ENCODE data around the gene PKD1. TPM values are rescaled to one million over a fixed set of nuclear protein-coding genes. Genes with fewer than 3 reads are reported as not detected.
"Not testable (repeated sequence)": the region's sequence is repeated elsewhere in the genome, so short reads cannot be mapped to it uniquely, and the experiment has no call there.

Gene PKD1
- total RNA-seq, 1 donor from 2014 or later: 147 TPM

DNA sequence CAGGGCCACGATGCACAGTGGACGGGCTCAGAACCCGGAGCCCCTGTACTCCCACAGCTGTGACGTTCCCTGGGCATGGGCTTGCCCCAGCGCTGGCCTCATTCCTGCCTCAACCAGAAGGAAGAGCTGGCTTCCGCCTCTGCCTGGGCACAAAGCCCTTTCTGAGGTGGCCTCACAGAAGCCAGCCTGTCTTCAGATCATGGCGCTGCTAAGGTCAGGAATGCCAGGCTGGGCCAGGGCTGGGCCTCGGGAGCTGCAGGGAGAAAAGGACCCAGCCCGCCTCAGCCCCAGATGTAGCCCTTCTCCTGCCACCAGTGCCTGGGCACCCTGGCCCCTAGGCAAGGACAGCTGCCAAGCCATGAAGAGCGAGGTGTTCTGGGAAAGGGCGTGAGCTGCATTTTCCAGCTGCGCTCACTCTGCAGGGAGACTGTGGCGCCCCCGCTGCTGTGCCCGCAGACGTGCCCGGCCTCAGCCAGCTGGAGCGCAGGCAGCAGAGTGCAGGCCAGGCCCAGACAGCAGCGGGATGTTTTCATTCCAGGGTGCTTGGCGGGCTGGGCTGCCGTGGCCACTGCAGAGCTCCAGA, 9.4 kb downstream of the PKD1 start:
- not testable (repeated sequence) for DNase-seq (ENCODE audit: extremely low read depth, low read depth, low spot score)

DNA sequence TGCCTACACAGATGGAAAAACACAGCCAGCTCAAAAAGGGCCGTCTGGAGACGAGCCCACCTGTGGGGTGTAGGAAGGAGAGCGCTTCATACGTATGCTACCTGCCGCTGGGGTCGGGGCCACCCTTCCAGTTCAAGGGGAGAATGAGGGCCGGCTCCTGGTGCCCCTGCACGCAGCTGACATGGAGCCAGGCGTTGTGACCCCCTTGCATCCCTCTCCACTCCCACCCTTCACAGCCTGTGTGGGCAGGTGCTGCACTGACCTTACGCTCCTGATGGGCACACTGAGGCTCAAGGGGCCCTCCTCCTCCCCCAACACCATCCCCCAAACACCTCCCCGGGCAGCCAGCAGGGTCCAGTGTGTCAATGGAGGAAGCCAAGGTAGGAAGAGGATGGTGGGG, 10.1 kb downstream of the PKD1 start:
- not testable (repeated sequence) for DNase-seq (ENCODE audit: extremely low read depth, low read depth, low spot score)

DNA sequence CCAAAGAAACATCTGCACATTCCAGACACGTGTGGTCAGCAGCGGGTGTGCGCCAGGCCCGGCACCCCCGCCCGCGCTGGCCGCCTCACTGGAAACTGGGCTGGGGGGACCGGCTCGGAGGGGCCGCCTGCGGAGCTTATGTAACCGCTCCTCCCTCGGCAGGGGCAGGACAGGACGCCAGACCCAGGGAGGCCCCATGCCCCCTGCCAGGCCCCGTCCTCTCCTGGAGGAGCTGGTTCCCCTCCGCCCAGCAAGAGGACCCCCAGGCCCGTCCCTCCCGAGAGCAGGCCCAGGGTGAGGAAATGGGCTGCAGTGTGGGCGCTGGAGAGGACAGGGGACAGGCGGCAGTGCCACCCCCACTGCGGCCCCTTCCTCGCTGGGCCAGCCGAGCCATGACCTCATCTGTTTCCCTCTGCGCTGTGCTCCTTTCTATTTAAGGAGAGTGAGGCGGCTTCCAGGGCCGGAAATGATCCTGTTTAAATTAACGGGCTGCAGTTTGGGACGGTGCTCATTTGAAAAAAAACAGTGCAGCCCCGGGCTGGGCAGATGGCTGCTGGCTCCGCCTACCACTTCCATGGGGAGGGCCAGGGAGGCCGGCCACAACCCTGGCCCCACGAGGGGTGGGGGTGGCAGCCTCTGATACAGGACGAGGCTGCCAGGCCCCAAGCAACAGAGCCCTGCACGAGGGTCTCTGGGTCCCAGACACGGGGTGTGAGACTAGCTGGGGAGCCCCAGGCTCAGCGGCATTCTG, 10.8 kb downstream of the PKD1 start:
- not testable (repeated sequence) for DNase-seq (ENCODE audit: extremely low read depth, low read depth, low spot score)

DNA sequence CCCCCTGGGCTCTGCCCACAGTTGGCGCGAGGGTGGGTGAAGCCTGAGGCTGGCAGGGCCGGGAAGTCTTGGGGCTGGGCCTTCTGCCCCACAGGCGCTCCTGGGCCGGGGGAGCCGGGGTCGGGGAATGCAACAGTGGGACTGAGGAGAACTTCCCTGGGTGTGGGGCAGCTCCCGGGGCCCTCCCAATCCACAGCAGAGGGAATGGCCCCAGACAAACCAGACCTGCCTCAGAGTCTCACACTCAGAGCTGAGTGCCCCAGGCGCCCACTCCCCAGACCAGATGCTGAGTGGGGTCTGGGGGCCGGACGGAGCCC, 11.4 kb downstream of the PKD1 start:
- not testable (repeated sequence) for DNase-seq (ENCODE audit: extremely low read depth, low read depth, low spot score)

DNA sequence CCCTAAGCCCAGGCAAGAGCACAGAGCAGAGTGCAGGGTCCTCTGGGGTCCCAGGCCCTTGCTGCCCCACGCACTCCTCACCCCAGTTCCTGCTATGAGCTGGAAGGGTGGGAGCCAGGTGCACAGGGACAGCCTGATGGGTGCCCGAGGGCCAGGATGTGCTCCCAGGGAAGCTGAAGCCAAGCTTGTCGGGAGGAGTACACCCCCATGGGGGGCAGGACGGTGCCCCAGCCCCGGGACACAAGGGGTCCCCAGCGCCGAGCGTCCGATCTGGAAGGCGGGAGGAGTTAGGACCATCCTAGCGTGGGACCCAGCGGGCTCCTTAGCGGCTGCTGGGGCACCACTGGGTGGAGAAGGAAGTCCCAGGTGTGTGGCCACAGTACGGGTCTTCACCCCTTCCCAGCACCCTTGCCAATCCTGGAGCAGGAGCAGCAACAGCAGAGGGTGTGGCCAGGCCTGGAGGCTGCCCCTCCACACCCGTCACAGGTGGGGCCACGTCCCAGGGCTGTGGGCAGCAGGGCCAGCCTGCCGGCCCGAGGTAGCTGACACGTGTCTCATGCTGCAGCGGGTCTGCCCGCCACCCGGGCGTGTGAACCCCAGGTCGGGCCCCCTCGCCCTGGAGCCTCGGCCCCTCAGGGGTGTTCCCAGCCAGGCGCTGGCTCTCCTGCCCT, 11.9 kb downstream of the PKD1 start:
- DNase-seq (ENCODE audit: extremely low read depth, low read depth, low spot score): not testable (repeated sequence)

DNA sequence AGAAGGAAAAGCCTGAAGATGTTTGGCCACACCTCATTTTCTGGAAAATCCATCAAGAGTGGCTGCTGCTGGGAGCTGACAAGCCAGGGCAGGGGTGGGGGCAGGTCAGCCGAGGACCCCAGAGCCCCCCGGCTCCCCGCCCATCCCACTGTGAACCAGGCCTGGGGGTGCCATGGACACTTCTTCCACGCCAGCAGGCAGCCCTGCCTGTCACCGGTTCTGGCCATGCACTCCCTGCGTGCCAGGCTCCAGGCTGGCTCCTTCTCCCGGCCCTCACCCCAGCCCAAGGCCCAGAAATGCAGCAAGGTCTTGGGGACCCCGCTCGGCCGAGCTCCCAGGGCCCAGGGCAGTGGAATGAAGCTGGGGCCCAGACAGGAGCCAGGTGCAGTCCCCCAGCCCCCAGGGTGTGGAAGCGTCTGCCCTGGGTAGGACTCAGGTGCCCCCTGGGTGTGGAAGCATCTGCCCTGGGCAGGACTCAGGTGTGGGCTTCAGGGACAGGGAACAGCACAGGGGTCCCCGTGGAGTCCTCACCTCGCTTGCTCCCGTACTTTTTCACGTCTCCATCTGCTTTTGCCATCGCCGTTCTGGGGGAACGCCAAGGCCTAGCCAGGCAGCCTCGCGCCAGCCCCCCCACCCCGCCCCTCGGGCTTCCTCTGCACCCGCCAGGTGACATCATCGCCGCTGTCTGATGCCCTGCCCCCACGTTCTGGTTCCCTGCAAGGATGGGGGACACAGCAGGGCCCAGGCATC, 12.6 kb downstream of the PKD1 start:
- DNase-seq (ENCODE audit: extremely low read depth, low read depth, low spot score): not testable (repeated sequence)

DNA sequence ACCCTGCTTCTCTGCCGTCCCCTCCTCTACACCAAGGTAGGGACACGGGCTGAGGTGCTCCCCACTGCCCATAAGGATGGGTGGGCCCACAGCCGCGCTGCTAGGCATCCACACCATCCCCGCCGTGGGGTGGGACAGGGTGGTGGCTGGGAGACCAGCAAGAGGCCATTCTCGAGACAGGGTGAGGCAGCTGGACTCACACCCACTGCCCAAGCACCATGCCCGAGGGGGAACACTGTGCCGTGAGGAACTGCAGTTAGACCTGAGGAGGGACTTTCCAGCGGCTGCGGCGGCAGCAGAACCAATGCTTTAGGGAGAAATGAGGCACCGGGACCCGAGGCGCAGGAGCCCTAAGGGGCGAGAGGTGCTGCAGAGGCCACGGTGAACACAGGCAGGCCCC, 13.3 kb downstream of the PKD1 start:
- DNase-seq (ENCODE audit: extremely low read depth, low read depth, low spot score): no peak

DNA sequence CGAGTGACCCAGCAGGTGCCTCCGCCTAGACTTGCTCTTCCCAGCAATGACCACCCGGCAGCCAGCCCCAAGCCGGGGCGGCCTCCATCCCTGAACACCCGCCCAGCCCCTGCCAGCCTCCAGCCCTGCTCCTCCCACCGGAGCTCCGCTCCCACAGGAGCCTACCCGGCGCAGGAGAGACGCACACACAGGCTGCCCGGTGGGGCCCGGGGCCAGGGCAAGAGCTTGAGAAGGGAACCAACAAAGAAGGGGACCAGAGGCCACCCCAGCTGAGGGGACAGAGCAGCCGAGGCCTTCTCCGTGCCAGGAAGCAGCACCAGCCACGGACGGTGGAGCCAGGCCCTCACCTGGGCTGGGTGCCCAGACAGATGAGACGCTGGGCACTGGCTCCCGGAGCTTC, 13.8 kb downstream of the PKD1 start:
- no peak for DNase-seq (ENCODE audit: extremely low read depth, low read depth, low spot score)

DNA sequence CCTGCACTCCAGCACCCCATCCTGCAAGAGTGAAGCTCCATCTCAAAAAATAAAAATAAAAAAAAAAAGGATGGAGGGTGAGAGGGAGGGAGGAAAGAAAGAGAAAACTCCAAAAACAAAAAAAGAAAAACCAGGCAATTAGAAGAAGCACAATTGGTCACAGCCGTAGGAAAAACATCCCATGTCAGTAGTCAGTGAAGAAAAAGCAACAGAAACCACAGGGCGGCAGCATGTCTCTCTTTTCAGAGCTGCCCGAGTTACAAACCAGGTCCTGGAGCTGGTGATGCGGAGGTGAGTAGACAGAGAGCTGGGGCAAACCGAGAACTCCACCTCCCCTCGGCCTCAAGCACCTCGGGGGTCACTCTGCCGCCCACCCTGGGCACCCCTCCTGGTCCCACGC, 14.4 kb downstream of the PKD1 start:
- DNase-seq (ENCODE audit: extremely low read depth, low read depth, low spot score): not testable (repeated sequence)

DNA sequence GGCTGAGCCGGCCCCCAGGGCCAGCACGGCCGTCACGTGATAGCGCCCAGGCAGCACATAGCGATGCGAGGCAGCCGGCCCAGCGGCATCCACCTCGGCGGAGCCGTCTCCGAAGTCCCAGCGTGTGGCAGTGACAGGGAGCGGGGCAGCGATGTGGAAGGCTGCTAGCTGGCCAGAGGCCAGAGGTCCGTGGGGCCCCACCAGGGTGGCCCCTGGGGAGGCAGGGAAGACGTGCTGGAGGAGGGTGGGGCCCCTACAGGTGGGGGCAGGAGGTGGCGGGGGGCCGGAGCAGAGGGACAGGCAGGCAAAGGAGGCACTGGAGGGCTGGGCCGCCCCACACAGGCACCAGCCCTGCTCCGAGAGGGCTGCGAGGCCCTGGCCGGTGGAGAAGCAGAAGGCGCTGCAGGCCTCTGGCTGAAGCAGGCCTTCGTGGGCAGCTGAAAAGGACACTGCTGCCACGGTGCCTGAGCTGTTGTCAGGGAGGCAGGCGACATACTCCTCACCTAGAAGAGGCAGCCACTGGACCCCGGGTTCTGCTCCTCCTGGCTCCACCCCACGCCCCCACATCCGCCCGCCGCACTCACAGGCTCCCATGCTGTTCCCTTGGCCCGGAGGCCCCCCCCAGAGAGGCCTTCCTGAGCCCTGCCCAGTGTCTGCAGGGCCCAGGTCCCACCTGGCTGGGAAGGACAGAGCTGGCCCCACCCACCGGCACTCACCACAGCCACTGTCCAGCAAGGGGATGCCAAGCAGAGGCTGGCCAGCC, 17.6 kb downstream of the PKD1 start:
- DNase-seq (ENCODE audit: extremely low read depth, low read depth, low spot score): not testable (repeated sequence)

DNA sequence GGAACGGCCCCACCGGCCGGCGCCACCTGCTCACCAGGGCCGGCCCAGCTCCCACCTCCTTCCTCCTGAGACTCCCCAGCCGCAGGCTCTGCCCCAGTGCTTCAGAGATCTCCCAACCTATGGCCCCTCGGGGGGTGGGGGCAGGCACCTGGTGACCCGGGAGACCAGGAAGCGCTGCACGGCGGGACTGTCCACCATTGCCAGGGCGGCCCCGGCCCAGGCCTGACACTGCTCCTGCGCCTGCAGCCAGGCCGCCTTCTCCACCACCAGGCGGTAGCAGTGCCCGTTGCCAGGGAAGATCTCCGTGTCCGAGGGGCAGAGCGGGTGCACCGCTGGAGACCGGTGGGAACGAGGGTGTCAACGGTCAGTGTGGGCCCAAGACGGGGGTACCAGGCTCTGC, 18.4 kb downstream of the PKD1 start:
- not testable (repeated sequence) for DNase-seq (ENCODE audit: extremely low read depth, low read depth, low spot score)

DNA sequence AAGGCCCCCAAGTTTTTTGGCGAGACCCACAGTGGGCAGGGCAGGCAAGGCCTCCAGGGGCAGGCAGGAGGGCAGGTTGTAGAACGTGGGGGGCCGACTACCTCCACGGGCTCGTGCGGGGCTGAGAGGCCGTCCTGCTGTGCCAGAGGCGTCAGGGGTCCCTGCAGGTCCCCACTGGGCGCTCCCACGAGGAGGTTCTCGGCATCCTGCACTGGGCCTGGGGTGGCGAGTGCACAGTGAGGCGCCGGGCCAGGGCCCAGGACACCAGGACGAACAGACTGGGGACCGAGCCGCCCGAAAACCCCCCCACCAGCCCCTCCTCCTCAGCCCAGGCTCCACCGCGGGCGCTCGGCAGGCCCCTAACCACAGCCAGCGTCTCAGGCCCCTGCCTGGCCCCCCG, 19.3 kb downstream of the PKD1 start:
- DNase-seq (ENCODE audit: extremely low read depth, low read depth, low spot score): not testable (repeated sequence)

DNA sequence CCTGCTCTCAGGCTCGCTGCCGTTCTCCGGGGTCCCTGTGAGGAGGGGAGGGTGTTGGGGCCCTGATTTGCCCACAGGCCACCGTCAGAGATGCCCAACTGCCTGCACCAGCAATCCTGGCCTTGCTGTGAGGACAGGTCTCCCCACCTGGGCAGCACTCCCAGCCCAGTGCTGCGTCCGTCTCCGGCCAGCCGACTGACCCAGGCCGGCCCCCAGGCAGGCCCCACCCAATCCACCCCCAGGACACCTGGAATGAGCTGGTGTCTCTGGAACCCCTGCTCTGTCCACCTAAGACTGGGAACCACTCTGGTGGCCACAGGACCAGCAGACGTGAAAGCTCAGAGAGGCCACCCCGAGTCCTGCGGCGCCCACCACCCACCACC, 20.1 kb downstream of the PKD1 start:
- no peak for DNase-seq (ENCODE audit: extremely low read depth, low read depth, low spot score)

DNA sequence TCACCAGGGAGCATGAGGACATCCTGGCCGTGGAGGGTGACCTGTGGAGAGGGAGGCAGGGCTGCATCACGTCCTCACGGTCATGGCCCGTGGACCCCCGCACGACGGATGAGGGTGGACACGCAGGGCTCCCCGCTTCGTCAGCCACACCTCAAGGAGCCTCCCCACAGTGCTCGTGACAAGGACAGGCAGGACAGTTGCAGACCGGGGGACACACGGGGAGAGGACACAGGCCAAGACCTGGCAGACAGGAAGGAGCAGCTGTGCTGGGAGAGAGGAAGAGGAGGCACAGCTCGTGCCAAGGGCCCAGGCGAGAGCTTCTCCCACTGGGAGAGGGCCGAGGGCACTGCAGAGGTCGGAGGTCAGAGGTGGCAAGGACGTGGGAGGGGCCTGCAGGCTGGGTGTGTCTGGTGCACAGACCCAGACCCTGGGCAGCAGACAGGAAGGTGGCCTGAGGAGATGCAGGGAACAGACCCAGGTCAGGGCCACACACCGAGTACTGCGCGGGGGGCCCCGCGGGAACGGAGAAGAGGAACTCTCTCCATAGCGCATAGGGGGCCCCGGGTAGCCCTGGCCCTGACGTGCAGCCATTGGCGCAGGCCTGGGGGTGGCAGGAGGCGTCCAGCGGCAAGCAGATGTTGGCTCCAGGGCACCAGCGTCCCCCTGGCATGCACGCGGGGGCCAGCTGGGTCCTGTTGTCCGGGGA, 20.7 kb downstream of the PKD1 start:
- DNase-seq (ENCODE audit: extremely low read depth, low read depth, low spot score): not testable (repeated sequence)

DNA sequence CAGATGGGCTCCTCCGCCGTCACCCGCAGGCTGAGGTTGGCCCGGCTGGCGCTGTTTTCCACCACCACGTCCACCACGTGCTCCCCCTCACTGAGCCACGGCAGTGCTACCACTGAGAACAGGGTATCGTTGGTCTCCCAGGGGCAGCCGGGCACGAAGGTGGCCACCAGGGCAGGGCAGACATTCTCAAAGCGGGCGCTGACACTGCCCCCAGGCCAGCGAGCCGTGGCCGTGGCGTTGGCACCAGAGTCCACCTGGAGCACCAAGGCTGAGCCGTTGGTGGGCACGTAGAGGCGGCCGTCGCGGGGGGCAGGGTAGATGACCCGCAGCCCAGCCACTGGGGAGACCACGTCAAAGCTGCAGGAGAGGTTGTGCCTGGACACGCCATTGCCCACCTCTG, 21.5 kb downstream of the PKD1 start:
- DNase-seq (ENCODE audit: extremely low read depth, low read depth, low spot score): not testable (repeated sequence)

DNA sequence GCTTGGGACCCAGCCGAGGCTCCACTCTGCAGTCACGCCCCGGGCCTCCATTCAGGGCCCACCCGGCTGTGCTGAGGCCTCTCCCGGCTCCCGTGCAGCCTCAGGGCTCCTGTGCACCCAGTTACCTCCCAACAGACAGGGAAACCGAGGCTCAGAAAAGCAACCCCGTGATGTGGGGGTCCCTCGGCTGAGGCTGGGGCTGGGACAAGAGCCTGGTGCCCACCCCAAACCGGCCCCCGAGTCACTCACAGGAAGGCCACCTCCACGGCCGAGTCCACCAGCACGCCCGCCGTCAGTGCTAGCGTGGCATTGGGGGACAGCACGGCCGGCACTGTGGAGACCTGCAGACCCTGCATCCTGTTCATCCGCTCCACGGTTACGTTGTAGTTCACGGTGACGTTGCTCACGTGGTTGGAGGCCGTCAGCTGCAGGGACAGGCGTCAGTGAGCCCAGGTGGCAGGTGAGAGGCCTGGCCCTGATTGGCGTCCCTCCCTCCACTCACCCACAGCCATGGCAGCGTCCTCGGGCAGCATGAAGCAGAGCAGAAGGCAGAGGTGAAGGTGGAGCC, 23.1 kb downstream of the PKD1 start:
- not testable (repeated sequence) for DNase-seq (ENCODE audit: extremely low read depth, low read depth, low spot score)

DNA sequence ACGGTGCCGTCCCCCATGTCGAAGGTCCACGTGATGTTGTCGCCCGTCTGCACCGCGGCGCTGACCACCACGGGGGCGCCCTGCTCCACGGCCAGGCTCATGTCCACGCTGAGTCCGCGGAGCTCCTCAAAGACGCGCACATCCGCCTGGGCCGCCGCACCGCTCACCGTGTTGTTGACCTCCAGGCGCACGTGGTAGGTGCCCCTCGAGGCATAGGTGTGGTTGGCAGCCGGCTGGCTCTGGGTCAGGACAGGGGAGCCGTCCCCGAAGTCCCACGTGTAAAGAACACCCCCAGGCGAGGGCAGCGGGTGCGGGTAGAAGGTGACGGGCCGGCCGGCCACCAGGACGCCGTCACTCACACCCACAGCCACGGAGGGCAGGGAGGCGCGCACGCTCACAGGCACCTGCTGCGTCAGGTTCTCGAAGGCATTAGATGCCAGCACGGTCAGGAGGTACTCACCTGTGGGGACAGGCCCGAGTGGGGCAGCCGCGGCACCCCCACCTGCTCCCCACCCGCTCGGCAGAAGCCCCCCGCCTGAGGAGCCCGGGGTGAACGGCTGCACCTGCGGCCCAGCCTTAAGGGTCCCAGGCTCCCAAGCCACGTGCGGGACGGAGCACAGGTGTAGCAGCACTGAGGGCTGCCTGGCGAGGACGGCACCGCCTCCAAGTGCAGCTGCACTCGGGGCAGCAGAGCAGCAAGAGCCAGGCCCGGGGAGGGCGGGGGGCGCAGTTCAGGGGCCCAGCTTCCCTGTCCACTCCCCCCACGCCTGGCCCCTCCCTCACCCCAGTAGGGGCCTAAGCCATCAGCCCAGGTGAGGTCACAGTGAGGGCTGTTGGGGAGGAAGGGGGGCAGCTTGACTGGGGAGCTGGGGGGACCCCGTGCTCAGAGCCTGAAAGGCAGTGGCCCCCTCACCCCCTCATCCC, 24.0 kb downstream of the PKD1 start:
- not testable (repeated sequence) for DNase-seq (ENCODE audit: extremely low read depth, low read depth, low spot score)

DNA sequence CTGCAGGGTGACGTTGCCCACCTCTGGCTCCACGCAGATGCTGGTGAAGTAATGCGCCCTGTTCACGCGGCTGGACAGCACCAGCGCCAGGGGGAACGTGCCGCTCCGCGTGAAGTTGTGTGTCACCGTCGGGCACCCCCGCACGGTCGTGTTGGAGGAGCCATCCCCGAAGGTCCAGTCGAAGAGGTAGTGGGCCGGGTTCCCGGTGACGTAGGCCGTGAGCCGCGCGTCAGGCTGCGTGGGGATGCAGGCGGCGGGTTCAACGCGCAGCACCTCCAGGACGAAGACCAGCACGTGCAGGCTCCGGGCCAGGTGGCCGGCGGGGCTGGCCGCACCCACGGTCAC, 24.7 kb downstream of the PKD1 start:
- DNase-seq (ENCODE audit: extremely low read depth, low read depth, low spot score): not testable (repeated sequence)

Data from glomerular endothelial cell (primary cell).